A549 treated with Mapracorat at 1 μM for 4 hours (cell line): ENCODE data around the gene RPL12. TPM values are rescaled to one million over a fixed set of nuclear protein-coding genes. Genes with fewer than 3 reads are reported as not detected.

Experiments used
- total RNA-seq: library from RNA; stranded (reverse); fragments of 200-300 nt; extraction: Qiagen RNA extraction; gene quantifications from 5 replicates; pipeline ENCODE4 v1.2.3, GENCODE V29; 2022

RPL12 gene
- 2,646 to 2,901 TPM (median 2,785 TPM) in 5 replicates for total RNA-seq

DNA sequence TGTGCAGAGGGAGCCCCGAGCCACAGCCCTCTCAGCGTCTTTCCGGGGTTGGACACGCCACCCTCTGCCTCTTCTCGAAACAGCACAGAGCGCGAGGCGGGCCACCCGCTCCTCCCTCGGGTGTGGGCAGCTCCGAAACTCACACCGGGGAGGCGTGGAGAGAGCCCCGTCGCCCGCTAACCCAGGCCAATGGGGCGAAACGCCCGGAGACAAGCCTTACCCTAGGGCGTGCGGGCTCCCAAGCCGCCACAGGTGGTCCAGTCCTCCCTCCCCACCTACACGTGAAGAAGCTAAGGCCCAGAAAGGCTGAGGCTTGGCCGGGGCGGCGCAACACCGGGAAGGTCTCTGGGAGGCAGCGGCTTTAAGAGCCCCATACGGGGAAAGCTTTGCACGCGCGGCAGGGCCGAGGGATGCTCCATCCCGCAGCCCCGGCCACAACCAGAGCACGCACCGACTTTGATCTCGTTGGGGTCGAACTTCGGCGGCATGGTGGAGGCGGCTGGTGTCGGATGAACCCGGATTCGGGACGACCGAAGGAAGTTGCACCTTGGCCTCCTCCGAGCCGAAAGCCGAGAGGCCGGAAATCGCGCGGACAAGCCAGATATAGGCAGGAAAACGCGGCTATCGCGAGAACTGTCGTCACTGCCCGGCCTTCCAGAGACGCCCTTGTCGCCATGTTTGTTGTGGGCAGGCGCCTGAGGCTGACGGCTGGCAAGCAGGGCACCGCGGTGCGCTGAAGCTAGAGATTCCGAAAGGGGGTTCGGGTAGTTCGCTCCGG is at the start of gene RPL12, which contains the start of gene LRSAM1:
TSS of gene RPL12 (minus strand) at position 577 of the 778 bp plus-strand sequence. CDS start at position 488, 89 bp downstream.
TSS of gene LRSAM1 (plus strand) at position 681 of the 778 bp plus-strand sequence. CDS start 3,018 bp downstream, outside the sequence.

DNA sequence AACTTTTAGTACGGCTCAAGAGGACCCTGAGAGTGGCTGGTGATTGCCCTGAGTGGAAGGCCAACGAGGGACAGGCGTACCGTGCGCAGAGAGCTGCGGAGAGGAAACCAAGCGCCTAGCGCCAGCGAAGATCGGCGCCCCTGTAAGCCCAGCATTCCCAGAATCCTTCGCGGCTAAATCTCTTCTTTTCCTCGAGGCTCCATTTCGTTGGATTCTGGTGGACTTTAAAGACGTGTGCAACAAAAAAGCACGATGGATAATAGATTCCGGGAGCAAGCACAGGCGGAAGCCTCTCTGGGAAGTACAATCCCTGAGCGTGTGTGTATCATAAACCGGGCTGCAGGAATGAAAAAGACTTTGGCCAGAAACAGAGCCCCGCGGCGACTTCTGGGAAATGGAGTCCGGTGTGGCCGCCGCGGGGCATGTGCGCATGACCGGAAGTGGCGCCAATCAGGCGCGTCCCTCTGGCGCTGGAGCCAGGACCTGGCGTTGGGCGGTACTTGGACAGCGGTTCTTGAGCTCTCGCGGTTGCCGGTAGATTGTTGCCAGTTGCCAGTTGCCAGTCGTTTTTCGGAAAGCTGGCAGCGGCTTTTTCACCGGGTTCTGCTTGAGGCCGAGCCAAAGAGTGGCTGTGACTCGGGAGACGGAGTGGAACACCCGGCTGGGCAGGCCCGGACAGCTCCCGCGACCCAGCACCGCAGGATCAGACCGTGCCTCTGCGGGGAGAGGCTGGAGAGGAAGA is 27.1 kb downstream of the RPL12 start, which contains the start of gene ZNF79:
TSS of gene ZNF79 (plus strand) at position 449 of the 742 bp plus-strand sequence. CDS start 406 bp downstream, outside the sequence.

Other genes with a start within 250 kb of the RPL12 start
- gene GARNL3, start 186.6 kb downstream of the RPL12 start, total RNA-seq = 1.7 to 3.2 TPM (median 1.8 TPM) in 5 replicates
- gene SLC2A8, start 54.2 kb downstream of the RPL12 start, total RNA-seq = 10.4 to 17.4 TPM (median 16.0 TPM) in 5 replicates
- gene ZNF79, start 27.0 kb downstream of the RPL12 start, total RNA-seq = 5.9 to 6.8 TPM (median 6.7 TPM) in 5 replicates
- gene LRSAM1, start 104 bp upstream of the RPL12 start, total RNA-seq = 7.7 to 10.6 TPM (median 10.1 TPM) in 5 replicates
- gene STXBP1, start 160.9 kb upstream of the RPL12 start, total RNA-seq = 14.7 to 18.1 TPM (median 17.5 TPM) in 5 replicates